Measurements from ENCODE around the gene NPSR1. TPM values are rescaled to one million over a fixed set of nuclear protein-coding genes. Genes with fewer than 3 reads are reported as not detected.

Gene NPSR1
- total RNA-seq, 1 donor from 2014 or later, result not detected

- intact Hi-C loops (cut with micrococcal nuclease), result no loop called here
- no peak for TF ChIP-seq CTCF (IDR thresholded peaks at IDR 0.05; ENCODE audit: borderline replicate concordance)
- Histone ChIP-seq H3K27ac (replicated peaks) (no peak overlapping the region), H3K27me3 (ENCODE audit: low read depth) (peaks cover 19% of the 10 kb centered on the region), H3K4me1 (no peaks in the 10 kb centered on the region), H3K4me3 (no peak overlapping the region), H3K36me3 (no peaks in the 10 kb centered on the region), H3K9me3 (replicated peaks) (peaks cover 4% of the 10 kb centered on the region)
- DNase-seq, result no peak
Observed at GRCh38 chr7:34844936-34845665, 187.1 kb downstream of the NPSR1 start.

- no peak overlapping the region for H3K27ac ChIP-seq (replicated peaks)
- peaks cover 19% of the 10 kb centered on the region for H3K27me3 ChIP-seq (ENCODE audit: low read depth)
- DNase-seq, result no peak
- intact Hi-C loops (cut with micrococcal nuclease), result no loop called here
- no peaks in the 10 kb centered on the region for H3K4me1 ChIP-seq
- no peaks in the 10 kb centered on the region for H3K36me3 ChIP-seq
- H3K4me3 ChIP-seq, result no peak overlapping the region
- no peak for TF ChIP-seq CTCF (IDR thresholded peaks at IDR 0.05; ENCODE audit: borderline replicate concordance)
- H3K9me3 ChIP-seq (replicated peaks), result peaks cover 4% of the 10 kb centered on the region
Observed at GRCh38 chr7:34845666-34846361, 187.8 kb downstream of the NPSR1 start.

- Histone ChIP-seq H3K4me3 (no peak overlapping the region), H3K36me3 (no peaks in the 10 kb centered on the region), H3K9me3 (replicated peaks) (peaks cover 4% of the 10 kb centered on the region), H3K27ac (replicated peaks) (no peak overlapping the region), H3K4me1 (no peaks in the 10 kb centered on the region), H3K27me3 (ENCODE audit: low read depth) (peaks cover 23% of the 10 kb centered on the region)
- DNase-seq, result no peak
- no peak for TF ChIP-seq CTCF (IDR thresholded peaks at IDR 0.05; ENCODE audit: borderline replicate concordance)
- intact Hi-C loops (cut with micrococcal nuclease), result no loop called here
Observed at GRCh38 chr7:34846976-34847375, 189.0 kb downstream of the NPSR1 start.

- no peaks in the 10 kb centered on the region for H3K4me1 ChIP-seq
- DNase-seq, result no peak
- H3K27ac ChIP-seq (replicated peaks), result no peak overlapping the region
- no peak for TF ChIP-seq CTCF (IDR thresholded peaks at IDR 0.05; ENCODE audit: borderline replicate concordance)
- H3K9me3 ChIP-seq (replicated peaks), result no peaks in the 10 kb centered on the region
- no peaks in the 10 kb centered on the region for H3K36me3 ChIP-seq
- H3K4me3 ChIP-seq, result no peak overlapping the region
- intact Hi-C loops (cut with micrococcal nuclease), result no loop called here
- H3K27me3 ChIP-seq (ENCODE audit: low read depth), result peaks cover 27% of the 10 kb centered on the region
Observed at GRCh38 chr7:34848670-34849069, 190.7 kb downstream of the NPSR1 start.

- H3K27ac ChIP-seq (replicated peaks), result no peak overlapping the region
- intact Hi-C loops (cut with micrococcal nuclease), result no loop called here
- DNase-seq, result no peak
- no peak for TF ChIP-seq CTCF (IDR thresholded peaks at IDR 0.05; ENCODE audit: borderline replicate concordance)
- no peaks in the 10 kb centered on the region for H3K36me3 ChIP-seq
- peaks cover 27% of the 10 kb centered on the region for H3K27me3 ChIP-seq (ENCODE audit: low read depth)
- no peaks in the 10 kb centered on the region for H3K4me1 ChIP-seq
- H3K9me3 ChIP-seq (replicated peaks), result no peaks in the 10 kb centered on the region
- H3K4me3 ChIP-seq, result no peak overlapping the region
Observed at GRCh38 chr7:34849163-34849960, 191.3 kb downstream of the NPSR1 start.
